GM12878 (cell line): ENCODE results near the gene MRPS18A. TPM values are rescaled to one million over a fixed set of nuclear protein-coding genes. Genes with fewer than 3 reads are reported as not detected.
A peak's percentile ranks its signal among the peaks of the same experiment; 100 is the strongest.

Experiments
- ATAC-seq: fragments of 200-7000 bp; cut with Tn5 transposase; 3 replicates; pipeline ENCODE4 v1.9.1; 2020; ENCODE audit warnings: mild to moderate bottlenecking, moderate library complexity
- BruUV-seq: library from RNA; stranded (reverse); fragments of 400-500 nt; replicated peaks from 2 replicates; lab custom pipeline; 2021; lab: Mats Ljungman, UMichigan
- CTCF ChIA-PET: fragments of 300-600 bp; sonication (Branson Sonifier 250); formaldehyde crosslinking; extraction: SDS; loops from one replicate; lab custom pipeline; 2021; ENCODE audit warnings: inconsistent platforms; lab: Yijun Ruan, JAX
- POLR2A ChIA-PET: fragments of 350-600 bp; formaldehyde crosslinking; extraction: SDS; loops from one replicate; lab custom pipeline; 2021; ENCODE audit warnings: inconsistent platforms; lab: Charles Lee
- RAD21 ChIA-PET: fragments of 300-600 bp; sonication (Branson Sonifier 250); formaldehyde crosslinking; loops from one replicate; lab custom pipeline; 2023; ENCODE audit warnings: antibody characterized with exemption; ENCODE audit not compliant: unreplicated experiment; lab: Charles Lee
- SMC1A ChIA-PET: fragments of 300-600 bp; sonication (Branson Sonifier 250); formaldehyde crosslinking; loops from one replicate; lab custom pipeline; 2023; ENCODE audit not compliant: unreplicated experiment, uncharacterized antibody; lab: Charles Lee
- DNase-seq: peaks from one replicate; pipeline ENCODE4 v3.0.0-alpha.2; 2011; ENCODE audit warnings: low read depth, low spot score
- FAIRE-seq: peaks from 3 replicates; lab custom pipeline; 2011; peaks lifted over from hg19 to GRCh38; lab: Jason Lieb, UNC
- H2AFZ ChIP-seq: 2 replicates; pipeline ENCODE4 v1.6.0; 2011; ENCODE audit warnings: low read depth, low read length, control low read depth; ENCODE audit not compliant: control insufficient read depth
- H3K27ac ChIP-seq: 2 replicates; pipeline ENCODE4 v1.5.1; 2011; ENCODE audit warnings: control low read depth; ENCODE audit not compliant: control insufficient read depth, insufficient read depth
- H3K27me3 ChIP-seq, 2 experiments: replicated peaks in 1 of 2; 2 replicates each; pipeline versions ENCODE4 v1.6.0 to v1.6.1; 2011; ENCODE audit warnings: low read length in 1 of 2; ENCODE audit not compliant: control insufficient read depth in 2 of 2, insufficient read depth in 2 of 2
- H3K36me3 ChIP-seq, 2 experiments: 2 replicates each; pipeline ENCODE4 v1.5.1; 2011; ENCODE audit warnings: low read length in 1 of 2; ENCODE audit not compliant: control insufficient read depth in 2 of 2, insufficient read depth in 2 of 2
- H3K4me1 ChIP-seq: 2 replicates; pipeline ENCODE4 v1.6.1; 2011; ENCODE audit warnings: mild to moderate bottlenecking, low read length, moderate library complexity, mixed read lengths; ENCODE audit not compliant: control insufficient read depth, insufficient read depth
- H3K4me2 ChIP-seq: 2 replicates; pipeline ENCODE4 v1.6.0; 2011; ENCODE audit warnings: control low read depth; ENCODE audit not compliant: control insufficient read depth, insufficient read depth
- H3K4me3 ChIP-seq: fragments of 200-600 bp; sonication (generic); 2 replicates; pipeline ENCODE4 v1.5.1; 2016
- H3K79me2 ChIP-seq: 2 replicates; pipeline ENCODE4 v1.6.0; 2011; ENCODE audit warnings: low read length; ENCODE audit not compliant: control insufficient read depth, insufficient read depth
- H3K9ac ChIP-seq: 2 replicates; pipeline ENCODE4 v1.8.0; 2011; ENCODE audit warnings: low read length, control low read depth, mixed read lengths; ENCODE audit not compliant: control insufficient read depth, insufficient read depth
- H3K9me3 ChIP-seq: replicated peaks from 3 replicates; pipeline ENCODE4 v1.5.1; 2011; ENCODE audit warnings: mild to moderate bottlenecking, low read length; ENCODE audit not compliant: control insufficient read depth, insufficient read depth
- H4K20me1 ChIP-seq: 2 replicates; pipeline ENCODE4 v1.6.0; 2011; ENCODE audit not compliant: control insufficient read depth, insufficient read depth
- BCL11A ChIP-seq: IDR thresholded peaks from 2 replicates; pipeline ENCODE4 v1.6.1; 2011; ENCODE audit warnings: low read depth, low read length
- BMI1 ChIP-seq: fragments of 450-650 bp; IDR thresholded peaks from 2 replicates; pipeline ENCODE4 v1.6.1; 2016; ENCODE audit warnings: mild to moderate bottlenecking, moderate library complexity, borderline replicate concordance
- BRCA1 ChIP-seq: IDR thresholded peaks from 2 replicates; pipeline ENCODE4 v1.6.1; 2011; ENCODE audit warnings: low read depth, low read length, improper control_type of control experiment
- CBX5 ChIP-seq: sonication (generic); IDR thresholded peaks from 2 replicates; pipeline ENCODE4 v1.6.1; 2016; ENCODE audit warnings: low read depth, moderate library complexity, mild to moderate bottlenecking, inconsistent platforms
- MTA3 ChIP-seq: IDR thresholded peaks from 2 replicates; pipeline ENCODE4 v1.6.1; 2012; ENCODE audit warnings: low read length, inconsistent platforms, borderline replicate concordance
- POLR2A ChIP-seq: IDR thresholded peaks from 2 replicates; pipeline ENCODE4 v1.6.1; 2011; ENCODE audit warnings: low read depth, mild to moderate bottlenecking, low read length
- RAD21 ChIP-seq: IDR thresholded peaks from 2 replicates; pipeline ENCODE4 v1.6.1; 2011; ENCODE audit warnings: mild to moderate bottlenecking, low read depth, low read length, moderate library complexity; ENCODE audit not compliant: insufficient read depth
- ZBED1 ChIP-seq: IDR thresholded peaks from 2 replicates; pipeline ENCODE4 v1.6.1; 2016; ENCODE audit warnings: borderline replicate concordance
- ZNF207 ChIP-seq: fragments of 450-650 bp; IDR thresholded peaks from 2 replicates; pipeline ENCODE4 v1.6.1; 2014; ENCODE audit warnings: antibody characterized with exemption, mild to moderate bottlenecking, borderline replicate concordance
- WGBS: methylation state at CpG from one replicate; pipeline ENCODE4 v1.1.6; 2016; ENCODE audit warnings: low lambda C conversion rate; ENCODE audit not compliant: insufficient replicate concordance, insufficient coverage; ENCODE audit errors: missing lambda C conversion rate; 5-methylcytosine and 5-hydroxymethylcytosine counted together
- in situ Hi-C: fragments of 300-500 bp; cut with MboI; formaldehyde crosslinking; loops from 9 replicates; pipeline ENCODE4 v1.14.3; 2018; ENCODE audit warnings: mixed read lengths
- intact Hi-C: fragments of 100-400 bp; cut with micrococcal nuclease; formaldehyde crosslinking; loops from one replicate; pipeline ENCODE4 v1.14.2; 2022; ENCODE audit not compliant: unreplicated experiment
- polyA plus RNA-seq, 11 experiments: library from polyadenylated mRNA; depleted of rRNA in 4 of 11; unstranded in 6 of 11; stranded (reverse) in 5 of 11; fragments of >200 nt; fragmentation: Nextera tagmentation in 4 of 11; fragmentation: Illumina TruSeq in 1 of 11; extraction: Ambion mirVana in 4 of 11; extraction: Trizol in 1 of 11; gene quantifications; 1 replicate in 1 of 11; 2 replicates in 10 of 11; pipeline versions ENCODE4 v1.2.1 to v1.2.3, GENCODE V29; 2011 to 2016; ENCODE audit warnings: inconsistent platforms in 2 of 11, missing spikeins in 2 of 11, low read depth in 1 of 11
- total RNA-seq, 4 experiments: library from RNA; depleted of rRNA in 3 of 4; stranded (reverse); fragments of >200 nt in 3 of 4; fragmentation: Illumina TruSeq in 1 of 4; extraction: Trizol in 1 of 4; gene quantifications; 2 replicates each; pipeline versions ENCODE4 v1.2.1 to v1.2.3, GENCODE V29; 2013 to 2021
- TF ChIP-seq, protein P1 (sequence below): IDR thresholded peaks from 2 replicates; pipeline ENCODE4 v1.6.1; 2011; ENCODE audit warnings: low read depth, mild to moderate bottlenecking, low read length, moderate library complexity, borderline replicate concordance; ENCODE audit errors: extremely low read depth
- TF ChIP-seq, protein P2 (sequence below): IDR thresholded peaks from 2 replicates; pipeline ENCODE4 v1.6.1; 2012; ENCODE audit warnings: mild to moderate bottlenecking, low read depth, low read length

MRPS18A gene
- total and polyA plus RNA-seq, 10 of the 15 experiments (the other 5 are each of a cell fraction or from before 2014, with no cell fraction given), result 66.3 to 158 (median 98.7) TPM

DNA sequence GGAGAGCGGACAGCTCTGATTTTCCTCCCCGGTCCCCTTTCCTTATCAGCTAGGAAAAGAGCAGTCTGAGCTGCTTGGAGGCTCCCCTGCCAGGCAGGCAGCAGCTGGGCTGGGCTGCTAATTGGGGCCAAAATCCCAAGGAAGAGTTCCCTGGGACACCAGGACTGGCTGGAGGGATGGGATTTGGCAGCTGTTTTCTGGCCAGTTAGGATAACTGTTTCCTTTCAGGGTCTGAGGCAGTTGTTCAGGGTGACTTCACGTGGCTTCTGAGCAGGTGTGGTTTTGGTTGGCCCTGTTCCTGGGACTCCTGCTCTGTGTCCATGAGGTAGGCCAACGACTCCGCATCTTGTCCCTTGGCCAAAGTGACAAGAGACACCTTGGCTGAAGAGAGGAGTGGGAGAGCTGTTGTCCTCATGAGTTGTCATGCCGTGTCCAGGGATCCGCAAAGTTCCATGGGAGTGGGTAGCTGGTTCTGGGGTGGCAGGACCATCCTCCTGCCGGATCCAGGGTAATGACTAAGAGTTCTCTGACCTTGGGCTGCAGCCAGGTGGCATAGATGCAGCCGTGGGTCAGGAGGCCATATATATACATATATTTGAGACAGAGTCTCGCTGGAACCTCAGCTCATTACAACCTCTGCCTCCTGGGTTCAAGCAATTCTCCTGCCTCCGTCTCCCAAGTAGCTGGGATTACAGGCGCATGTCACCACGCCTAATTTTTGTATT, 21.2 kb downstream of the MRPS18A start:
- Histone ChIP-seq H3K36me3 (peaks cover 4 to 7% of the 10 kb centered on the region in 2 experiments; a peak in 3 of 4 replicates), H3K4me2 (no peak overlapping the region), H3K9ac (no peak overlapping the region), H4K20me1 (no peaks in the 10 kb centered on the region), H3K79me2 (no peaks in the 10 kb centered on the region), H3K4me3 (no peak overlapping the region)
- no peak for FAIRE-seq
- SMC1A ChIA-PET, result interaction anchor here (0.5 to 4.1 kb wide), 17 partner anchors 10 to 421 kb away, joined by 3 to 37 read pairs (median 4); partner anchors contain the start of gene MRPS18A
- in situ Hi-C loops, result loop anchor here (5.0 kb wide), 1 partner anchor 411 kb away; no protein-coding TSS in a partner anchor
- no peak for DNase-seq
- POLR2A ChIA-PET, result interaction anchor here (1.9 to 2.8 kb wide), 2 partner anchors 36 to 49 kb away, joined by 6 to 10 read pairs; partner anchors contain the start of gene GTPBP2
- WGBS, result 36% methylated on average over 13 of the region's 13 CpGs
- RAD21 ChIA-PET, result interaction anchor here (1.1 to 7.8 kb wide), 12 partner anchors 9 to 414 kb away, joined by 3 to 79 read pairs (median 5); partner anchors contain the start of genes MAD2L1BP and VEGFA
- no TSS peak for BruUV-seq
- ATAC-seq, result no peak
- TF ChIP-seq, protein P1, sequence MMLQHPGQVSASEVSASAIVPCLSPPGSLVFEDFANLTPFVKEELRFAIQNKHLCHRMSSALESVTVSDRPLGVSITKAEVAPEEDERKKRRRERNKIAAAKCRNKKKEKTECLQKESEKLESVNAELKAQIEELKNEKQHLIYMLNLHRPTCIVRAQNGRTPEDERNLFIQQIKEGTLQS, result no peak
- TF ChIP-seq POLR2A, result 0 out of 2 replicates have a peak, but pooled peaks have one; percentile 4
- TF ChIP-seq, all 136 proteins: peak for 1
- no peaks in the 10 kb centered on the region for H3K27me3 ChIP-seq
- peaks cover 46% of the 10 kb centered on the region for H3K4me1 ChIP-seq
- no peak overlapping the region for H3K27ac ChIP-seq
- H3K9me3 ChIP-seq, result peaks cover 2% of the 10 kb centered on the region; the same call in 1 of the 3 replicates
- intact Hi-C loops, result loop anchor here (5.0 kb wide), 1 partner anchor 336 kb away; no protein-coding TSS in a partner anchor
- H2AFZ ChIP-seq, result no peak overlapping the region
- CTCF ChIA-PET, result interaction anchor here (0.6 to 7.6 kb wide), 31 partner anchors 9 to 520 kb away, joined by 3 to 85 read pairs (median 8); partner anchors contain the start of genes GTPBP2, MRPS18A and VEGFA

DNA sequence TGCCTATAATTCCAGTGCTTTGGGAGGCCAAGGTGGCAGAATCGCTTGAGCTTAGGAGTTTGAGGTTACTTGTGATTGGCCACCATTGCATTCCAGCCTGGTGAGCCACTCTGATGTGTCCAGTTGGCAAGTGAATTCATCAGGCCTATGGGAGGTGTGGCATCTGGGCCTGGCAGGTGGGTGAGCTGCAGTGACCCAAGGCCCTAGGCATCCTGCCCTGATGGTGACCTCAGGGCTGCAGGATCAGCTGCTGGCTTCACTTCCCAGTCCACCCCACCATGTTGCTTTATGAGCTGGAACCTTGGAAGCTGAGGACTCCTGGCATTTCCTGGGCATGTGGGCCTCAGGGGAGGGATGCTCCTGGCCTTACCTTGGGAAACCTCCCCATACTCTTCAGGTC, 22.2 kb downstream of the MRPS18A start:
- no TSS peak for BruUV-seq
- Histone ChIP-seq H2AFZ (no peak overlapping the region), H3K4me2 (no peak overlapping the region), H3K9me3 (peaks cover 5% of the 10 kb centered on the region; the same call in 2 of the 3 replicates), H3K9ac (no peak overlapping the region), H3K27ac (no peak overlapping the region), H3K4me3 (no peak overlapping the region), H3K27me3 (no peaks in the 10 kb centered on the region), H3K4me1 (peaks cover 46% of the 10 kb centered on the region), H3K36me3 (peaks cover 0 to 3% of the 10 kb centered on the region in 2 experiments; a peak in 2 of 4 replicates), H3K79me2 (no peaks in the 10 kb centered on the region), H4K20me1 (no peaks in the 10 kb centered on the region)
- in situ Hi-C loops (loop anchor here (5.0 kb wide), 1 partner anchor 412 kb away; no protein-coding TSS in a partner anchor), intact Hi-C loops (loop anchor here (5.0 kb wide), 1 partner anchor 337 kb away; no protein-coding TSS in a partner anchor)
- ATAC-seq, result no peak
- CTCF ChIA-PET, result interaction anchor here (0.6 to 7.6 kb wide), 22 partner anchors 9 to 672 kb away, joined by 3 to 85 read pairs (median 6); no protein-coding TSS in a partner anchor
- FAIRE-seq, result no peak
- SMC1A ChIA-PET, result interaction anchor here (0.7 to 4.1 kb wide), 7 partner anchors 9 to 414 kb away, joined by 3 to 37 read pairs (median 5); no protein-coding TSS in a partner anchor
- WGBS, result 41% methylated on average over 1 of the region's 1 CpG
- DNase-seq, result no peak
- RAD21 ChIA-PET, result interaction anchor here (1.1 to 7.8 kb wide), 8 partner anchors 8 to 415 kb away, joined by 3 to 79 read pairs (median 4); no protein-coding TSS in a partner anchor
- POLR2A ChIA-PET, result interaction anchor here (0.6 to 2.8 kb wide), 3 partner anchors 29 to 415 kb away, joined by 4 to 10 read pairs (median 4); partner anchors contain the start of gene GTPBP2
- TF ChIP-seq RAD21 (no peak), ZBED1 (no peak), MTA3 (no peak), BRCA1 (no peak), ZNF207 (no peak), BMI1 (no peak), BCL11A (no peak), CBX5 (no peak)
- TF ChIP-seq, protein P2, sequence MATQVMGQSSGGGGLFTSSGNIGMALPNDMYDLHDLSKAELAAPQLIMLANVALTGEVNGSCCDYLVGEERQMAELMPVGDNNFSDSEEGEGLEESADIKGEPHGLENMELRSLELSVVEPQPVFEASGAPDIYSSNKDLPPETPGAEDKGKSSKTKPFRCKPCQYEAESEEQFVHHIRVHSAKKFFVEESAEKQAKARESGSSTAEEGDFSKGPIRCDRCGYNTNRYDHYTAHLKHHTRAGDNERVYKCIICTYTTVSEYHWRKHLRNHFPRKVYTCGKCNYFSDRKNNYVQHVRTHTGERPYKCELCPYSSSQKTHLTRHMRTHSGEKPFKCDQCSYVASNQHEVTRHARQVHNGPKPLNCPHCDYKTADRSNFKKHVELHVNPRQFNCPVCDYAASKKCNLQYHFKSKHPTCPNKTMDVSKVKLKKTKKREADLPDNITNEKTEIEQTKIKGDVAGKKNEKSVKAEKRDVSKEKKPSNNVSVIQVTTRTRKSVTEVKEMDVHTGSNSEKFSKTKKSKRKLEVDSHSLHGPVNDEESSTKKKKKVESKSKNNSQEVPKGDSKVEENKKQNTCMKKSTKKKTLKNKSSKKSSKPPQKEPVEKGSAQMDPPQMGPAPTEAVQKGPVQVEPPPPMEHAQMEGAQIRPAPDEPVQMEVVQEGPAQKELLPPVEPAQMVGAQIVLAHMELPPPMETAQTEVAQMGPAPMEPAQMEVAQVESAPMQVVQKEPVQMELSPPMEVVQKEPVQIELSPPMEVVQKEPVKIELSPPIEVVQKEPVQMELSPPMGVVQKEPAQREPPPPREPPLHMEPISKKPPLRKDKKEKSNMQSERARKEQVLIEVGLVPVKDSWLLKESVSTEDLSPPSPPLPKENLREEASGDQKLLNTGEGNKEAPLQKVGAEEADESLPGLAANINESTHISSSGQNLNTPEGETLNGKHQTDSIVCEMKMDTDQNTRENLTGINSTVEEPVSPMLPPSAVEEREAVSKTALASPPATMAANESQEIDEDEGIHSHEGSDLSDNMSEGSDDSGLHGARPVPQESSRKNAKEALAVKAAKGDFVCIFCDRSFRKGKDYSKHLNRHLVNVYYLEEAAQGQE, result no peak
